Anterior cingulate cortex (tissue), 58 donors: ENCODE results near the gene KLHL14.

Source experiments
- DNase-seq, 58 donors: peaks; one replicate each; lab custom pipeline; 2025; lab: John Stamatoyannopoulos, UW

Gene KLHL14

DNA sequence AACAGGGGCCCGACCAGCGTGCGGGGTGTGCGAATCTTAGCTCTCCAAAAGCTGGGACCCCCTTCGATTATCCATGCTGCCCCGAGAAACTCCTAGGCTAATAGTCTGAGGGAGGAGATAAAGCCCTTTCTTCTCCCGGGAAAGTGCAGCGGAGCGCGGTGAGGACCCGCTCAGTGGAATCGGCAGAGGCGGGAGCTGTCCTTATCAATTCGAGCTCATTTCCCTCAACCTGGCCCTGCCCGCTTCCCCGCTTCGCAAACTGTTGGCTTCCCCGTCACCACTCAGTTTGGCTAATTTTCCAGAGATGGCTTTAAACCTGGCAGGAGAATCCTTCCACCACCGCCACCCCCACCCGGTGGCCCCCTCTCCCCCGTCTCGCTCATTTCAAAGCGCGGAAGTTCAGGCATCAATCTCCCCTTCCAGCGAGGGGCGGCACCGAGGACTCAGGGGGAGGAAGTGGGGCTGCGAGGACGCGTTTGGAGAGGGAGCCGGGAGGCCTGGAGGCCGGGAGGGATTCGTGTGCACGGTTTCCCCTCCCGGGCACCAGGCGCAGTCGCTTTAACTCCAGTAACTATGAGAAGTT, 1.6 kb downstream of the KLHL14 start:
- DNase-seq = no peak

DNA sequence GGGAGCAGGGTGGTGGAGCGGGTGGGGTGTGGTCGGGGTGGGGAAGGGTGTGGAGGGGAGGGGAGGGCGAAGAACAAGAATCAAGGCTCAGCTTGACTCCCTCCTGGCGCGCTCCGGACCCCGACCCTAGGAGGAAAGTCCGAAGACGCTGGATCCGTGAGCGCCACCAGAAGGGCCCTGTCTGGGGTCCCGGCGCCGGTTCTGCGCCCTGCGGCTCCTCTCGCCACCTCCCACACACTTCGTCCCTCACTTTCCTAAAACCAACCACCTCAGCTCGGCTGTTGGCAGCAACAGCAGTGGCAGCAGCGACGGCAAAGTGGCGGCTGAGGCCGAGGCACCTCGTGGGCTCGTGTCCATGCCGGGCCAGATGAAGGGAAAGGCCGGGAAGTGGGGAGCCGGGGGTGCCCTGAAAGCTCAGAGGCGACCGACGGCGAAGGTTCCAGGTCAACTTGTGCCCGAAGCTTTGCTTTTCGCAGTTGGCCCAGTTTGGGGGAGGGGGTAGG, 2.1 kb downstream of the KLHL14 start:
- DNase-seq = no peak

DNA sequence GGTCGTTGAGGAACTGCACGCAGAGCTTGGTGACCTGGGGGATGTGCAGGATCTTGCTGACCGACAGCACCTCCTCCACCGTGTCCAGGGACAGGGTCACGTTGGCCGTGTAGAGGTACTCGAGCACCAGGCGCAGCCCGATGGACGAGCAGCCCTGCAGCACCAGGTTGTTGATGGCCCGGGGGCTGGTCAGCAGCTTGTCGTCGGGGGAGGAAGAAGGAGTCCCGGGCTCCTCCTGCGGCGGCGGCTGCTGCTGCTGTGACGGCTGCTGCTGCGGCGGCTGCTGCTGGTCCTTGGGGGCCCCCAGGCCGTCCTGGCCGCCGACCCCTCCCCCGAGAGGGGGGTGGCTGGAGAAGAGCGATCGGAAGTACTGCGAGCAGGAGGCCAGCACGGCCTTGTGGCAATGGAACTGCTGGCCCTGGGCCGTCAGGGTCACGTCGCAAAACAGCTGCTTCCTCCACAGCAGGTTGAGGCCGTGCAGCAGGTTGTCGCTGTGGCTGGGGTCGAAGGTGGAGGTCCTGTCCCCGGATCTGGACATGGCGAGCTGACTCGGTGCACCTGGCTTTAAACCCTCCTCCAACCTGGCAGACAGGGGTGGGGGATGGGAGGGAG, 2.7 kb downstream of the KLHL14 start:
- DNase-seq = no peak

DNA sequence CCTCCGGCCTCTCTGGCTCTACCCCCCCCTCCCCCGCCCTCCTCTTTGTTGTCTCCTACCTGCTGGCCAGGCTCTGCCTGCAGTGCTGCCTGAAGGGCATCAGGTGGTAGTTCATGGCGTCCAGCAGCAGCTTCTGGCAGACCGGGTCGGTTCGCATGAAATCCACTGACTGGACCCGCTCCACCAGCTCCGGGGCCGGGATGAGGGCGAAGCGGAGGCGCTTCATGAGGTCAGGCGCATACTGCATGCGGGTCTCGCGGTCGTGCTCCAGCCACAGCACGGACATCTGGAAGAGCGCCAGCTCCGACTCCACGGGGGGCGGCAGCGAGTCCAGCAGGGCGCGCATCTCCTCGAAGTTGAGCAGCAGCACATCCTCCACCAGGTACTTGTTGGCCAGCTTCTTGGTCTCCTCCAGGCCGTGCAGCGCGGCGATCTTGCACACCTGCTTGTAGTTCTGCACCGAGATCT, 3.2 kb downstream of the KLHL14 start:
- DNase-seq = no peak

DNA sequence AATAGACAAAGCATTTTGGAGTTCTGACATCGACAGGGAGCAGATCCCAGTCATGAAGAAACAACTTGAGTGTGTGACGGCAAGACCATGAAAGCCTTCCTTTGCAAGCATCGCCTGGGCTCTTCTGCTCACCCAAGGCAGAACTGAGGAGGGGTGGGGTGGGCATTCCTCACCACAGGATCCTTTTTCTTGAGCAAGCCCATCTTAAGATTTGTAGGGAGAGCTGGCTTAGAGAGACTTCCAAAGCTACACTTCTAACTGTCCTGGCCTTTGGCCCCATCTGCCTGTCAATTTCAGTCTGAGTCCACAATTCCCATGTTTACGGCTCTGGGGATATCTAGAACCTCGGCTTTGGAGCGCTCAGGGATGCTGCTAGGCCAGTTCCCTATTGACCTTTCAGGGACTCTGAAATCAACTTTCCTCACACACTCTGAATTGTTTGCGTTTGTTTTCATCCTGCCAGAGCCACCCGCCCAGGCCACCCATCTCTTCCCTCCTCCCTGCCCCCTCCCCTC, 3.7 kb downstream of the KLHL14 start:
- DNase-seq = no peak

DNA sequence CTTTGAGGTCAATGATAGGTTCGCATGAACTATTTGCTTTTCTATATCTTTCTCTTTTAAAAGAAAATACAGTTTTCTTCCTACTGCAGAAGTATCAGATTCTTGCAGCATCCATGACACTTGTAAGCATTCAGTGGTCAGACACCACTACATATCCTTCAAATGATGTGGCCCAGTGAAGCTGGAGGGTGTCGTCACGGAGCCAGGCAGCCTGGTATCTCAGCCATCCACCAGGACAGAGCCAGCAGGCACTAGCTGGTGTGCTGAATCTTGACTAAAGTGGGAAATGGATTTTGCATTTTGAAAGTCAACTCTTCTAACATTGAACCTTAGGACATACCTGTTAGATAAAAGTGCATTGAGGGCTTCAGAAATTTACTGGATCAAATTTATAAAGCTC, 5.4 kb downstream of the KLHL14 start:
- no peak for DNase-seq

DNA sequence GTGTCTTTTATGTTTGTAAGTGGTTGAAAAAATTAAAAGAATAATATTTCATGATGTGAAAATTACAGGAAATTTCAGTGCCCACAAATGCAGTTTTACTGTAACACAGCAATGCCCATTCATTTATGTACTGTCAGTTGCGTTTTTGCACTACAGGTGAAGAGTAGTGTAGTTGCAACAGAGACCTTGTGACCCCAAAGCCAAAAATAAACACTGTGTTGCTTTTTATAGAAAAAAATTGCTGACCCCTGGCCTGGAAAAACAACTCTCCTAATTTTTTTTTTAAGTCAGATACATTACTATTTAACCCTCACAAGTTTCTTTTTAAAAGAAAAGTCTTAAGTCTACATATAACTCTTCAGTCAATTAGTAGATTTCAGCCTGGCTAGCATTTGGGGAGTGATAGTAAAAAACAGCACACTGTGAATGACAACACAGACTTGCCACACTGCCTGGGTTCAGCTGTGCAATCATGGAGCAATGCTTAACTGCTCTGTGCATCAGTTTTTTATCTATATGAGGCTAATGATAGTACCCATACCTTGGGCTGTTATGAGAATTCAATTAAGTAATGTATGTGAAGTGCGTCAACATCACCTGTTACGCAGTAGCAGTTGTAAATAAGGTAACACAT, 8.1 kb downstream of the KLHL14 start:
- DNase-seq = no peak

DNA sequence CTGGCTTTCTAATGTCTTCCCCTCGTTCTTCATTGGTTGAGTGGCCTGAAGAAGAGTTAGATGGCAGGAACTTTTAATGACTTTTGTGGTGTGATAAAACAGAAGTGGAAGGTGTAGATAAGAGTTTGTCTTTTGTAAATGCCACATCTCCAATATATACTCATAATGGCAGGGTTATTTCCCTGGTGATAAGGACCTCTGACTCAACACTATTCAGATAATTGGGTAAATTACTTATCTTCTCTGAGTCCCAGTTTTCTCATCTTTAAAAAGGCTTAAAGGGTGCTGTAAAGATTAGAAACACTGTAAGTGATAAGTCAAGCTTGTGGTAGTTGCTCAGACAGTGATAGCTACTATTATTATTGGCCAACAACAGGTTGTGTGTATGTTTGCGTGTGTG, 9.5 kb downstream of the KLHL14 start:
- DNase-seq = no peak

DNA sequence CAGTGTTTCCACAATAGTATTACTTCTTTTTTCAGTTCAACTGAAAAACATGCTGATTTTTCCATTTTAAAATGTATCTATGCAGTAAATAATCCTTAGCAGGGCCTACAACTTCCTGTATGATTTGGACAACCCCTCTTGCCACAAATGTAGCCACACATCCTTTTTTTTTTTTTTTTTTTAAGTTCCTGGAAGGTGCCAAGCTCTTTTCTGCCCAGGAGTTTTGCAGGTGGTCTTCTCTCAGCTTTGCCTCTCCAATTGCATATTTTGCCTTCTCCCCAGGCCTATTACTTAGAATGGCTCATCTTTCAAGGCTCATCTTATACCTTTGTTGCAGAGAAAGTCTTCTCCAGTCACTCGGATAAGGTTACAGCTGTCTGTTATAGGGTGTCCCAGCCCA, 11.6 kb downstream of the KLHL14 start:
- DNase-seq = no peak

DNA sequence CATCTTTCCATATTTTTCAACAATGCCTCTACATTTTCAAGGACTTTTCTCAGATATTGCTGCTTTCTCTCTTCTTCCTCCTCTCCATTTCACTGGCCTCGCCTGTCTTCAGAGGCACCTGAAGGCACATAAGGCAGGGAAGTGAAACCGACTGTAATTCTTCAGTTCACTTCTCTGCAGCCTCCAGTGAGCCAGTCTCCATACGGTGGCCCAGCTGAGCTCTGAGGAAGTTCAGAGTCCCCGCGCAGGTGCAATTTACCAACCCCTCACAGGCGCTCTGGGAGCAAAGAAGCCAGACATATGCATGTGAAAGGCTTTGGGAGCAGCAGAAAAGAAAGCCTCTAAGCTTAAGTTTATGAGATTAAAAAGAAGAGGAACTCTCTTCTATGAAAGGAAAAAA, 12.4 kb downstream of the KLHL14 start:
- no peak for DNase-seq

DNA sequence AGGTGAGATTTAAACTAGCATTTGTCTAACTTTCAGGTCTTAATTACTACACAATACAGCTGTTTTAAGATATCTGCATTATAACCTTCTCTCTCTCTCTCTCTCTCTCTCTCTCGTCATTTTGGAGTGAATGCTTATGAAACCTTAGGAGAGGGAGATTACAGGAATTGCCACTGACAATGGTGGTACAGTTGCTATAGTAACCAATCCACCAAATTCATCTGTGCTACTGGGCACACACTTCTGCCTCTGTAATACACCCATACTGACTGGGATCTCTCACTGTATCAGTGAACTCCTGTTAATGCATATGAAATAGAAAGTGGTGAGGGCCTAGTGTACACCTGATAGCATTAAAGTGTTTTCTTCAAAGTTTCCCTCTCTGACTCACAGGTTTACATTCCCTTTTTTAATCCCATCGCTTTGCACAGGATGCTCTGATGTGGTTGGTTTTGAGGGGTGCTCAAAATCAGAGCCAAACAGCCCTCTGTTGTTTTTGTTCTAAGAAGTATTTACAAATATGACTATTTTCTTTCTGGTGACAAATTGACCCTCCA, 13.1 kb downstream of the KLHL14 start:
- DNase-seq = no peak

DNA sequence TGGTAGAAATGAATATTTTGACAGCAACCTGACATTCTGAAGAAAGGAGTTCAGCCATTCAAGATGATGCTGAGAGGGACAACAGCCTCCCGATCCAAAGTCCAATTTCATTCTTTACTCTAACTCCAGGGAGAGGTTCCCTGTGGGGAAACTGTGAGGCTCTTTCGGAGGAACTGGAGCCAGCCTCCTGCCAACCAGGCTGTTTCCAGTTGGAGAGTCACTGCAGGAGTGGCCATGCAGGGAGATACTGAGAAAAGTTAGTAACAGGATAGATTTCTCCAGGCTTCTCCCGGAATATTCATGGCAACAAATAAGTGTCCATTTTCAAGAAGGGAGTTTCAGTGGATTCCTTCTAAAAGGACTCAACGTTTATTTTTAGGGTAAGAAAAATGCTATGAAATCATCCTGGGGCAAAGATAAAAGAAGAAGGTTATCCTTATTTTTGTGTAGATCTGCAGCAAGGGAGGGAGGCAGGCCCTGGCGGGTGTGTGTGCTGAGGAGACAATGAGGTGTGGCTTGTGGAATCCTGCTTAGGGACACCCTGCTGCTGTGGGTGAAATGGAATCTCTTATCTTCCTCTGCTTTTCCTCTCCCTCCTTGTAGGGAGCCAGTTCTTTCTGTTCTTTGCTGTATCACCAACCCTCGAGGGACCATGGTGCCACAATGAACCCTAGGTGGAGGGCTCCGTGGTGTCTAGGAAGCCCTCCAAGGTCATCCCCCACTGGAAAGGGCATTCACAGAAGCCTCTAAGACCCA, 18.1 kb downstream of the KLHL14 start:
- DNase-seq = no peak

DNA sequence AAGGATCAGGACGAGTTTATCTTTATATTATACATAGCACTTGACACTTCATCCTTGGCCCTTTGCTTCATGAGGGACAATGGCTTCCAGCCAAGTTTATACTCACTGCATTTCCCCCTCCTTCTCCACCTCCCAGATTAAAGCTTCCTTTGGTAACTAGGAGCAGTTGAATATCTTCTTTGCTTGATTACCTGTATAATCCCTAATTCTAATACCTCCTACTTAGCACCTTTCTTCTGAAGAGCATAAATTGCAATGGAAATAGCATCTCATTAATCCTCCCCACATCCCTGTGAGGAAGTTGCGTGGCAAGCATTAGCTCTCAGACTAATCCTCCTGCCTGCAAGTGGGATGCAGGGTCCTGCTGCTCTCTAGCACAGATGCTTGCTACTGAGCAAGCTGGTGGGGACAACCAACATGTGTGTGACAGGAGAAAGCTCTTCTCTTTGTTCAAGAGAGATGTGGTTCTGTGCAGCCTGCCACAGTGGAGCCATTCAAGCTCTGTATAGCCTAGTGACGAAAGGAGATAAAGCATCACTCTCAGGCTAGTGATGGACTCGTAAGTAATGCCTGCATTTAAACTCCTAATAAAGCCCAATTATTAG, 19.1 kb downstream of the KLHL14 start:
- no peak for DNase-seq

DNA sequence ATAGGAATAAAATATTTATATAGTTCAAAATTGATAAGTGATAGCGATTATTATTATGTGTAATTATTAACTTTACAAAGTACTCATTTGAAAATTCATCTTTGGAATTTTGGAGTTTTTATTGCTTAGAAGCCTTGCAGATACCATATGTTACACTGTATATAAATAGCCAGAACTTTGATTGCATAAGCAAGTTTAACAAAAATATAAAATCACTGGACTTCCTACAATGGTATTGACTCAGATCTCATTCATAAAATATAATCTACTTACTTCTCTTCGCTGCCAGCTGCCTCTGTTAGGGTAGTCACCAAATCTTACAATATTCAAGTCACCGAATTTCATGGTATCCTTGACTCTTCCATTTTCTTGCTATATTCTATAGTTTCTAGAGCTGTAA, 22.5 kb downstream of the KLHL14 start:
- DNase-seq = no peak

DNA sequence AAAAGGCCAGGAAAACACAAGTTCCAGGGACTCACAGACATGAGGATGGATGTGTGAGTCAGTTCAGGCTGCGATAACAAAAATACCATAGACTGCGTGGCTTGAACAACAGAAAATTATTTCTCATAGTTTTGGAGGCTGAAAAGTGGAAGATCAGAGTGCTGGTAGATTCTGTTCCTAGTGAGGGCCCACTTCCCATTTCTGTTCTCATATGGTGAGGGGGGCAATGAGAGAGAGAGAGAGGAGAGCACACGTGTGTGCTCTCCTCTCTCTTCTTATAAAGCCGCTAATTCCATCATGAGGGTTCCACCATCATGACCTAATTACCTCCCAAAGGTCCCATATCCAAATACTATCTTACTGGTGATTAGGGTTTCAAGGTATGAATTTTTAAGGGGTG, 23.0 kb downstream of the KLHL14 start:
- DNase-seq = no peak

DNA sequence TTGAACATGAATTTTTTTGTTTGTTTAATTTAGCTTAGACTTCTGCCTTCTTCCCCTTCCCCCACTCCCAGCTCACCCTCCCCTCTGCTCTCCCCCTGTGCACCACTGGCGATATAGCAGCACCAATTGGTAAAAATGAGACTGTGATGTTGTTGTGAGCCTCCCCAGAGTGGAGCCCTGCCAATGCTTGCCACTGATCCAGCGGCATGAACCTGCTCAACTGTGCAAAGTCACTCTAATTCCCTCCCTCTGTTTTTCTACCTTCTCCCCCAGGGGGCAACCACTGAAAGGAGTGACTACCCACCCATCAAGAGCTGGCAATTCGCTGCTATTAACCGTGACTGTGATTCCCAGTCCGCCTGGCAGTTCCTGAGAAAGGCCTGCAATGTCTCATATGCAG, 30.2 kb downstream of the KLHL14 start:
- DNase-seq = no peak

DNA sequence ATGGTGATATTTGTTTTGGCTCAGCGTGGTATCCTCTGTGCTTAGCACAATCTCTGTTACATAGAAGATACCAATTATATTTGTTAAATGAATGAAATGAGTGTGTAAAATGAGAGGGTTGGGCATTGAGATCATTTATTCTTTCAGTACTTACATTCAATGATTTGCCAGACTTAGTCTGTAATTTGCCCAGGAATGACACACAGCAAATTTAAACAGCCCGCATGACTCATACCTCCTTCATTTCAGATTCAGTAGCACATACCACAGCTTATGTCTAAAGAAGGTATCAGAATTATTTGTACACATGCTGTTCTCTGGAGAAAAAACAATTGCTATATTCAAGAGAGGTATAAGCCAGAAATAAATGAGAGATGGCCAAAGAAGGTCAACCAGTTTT, 37.0 kb downstream of the KLHL14 start:
- DNase-seq = peak in 5 of 58 donors; percentile 1 to 30 (median 4)

DNA sequence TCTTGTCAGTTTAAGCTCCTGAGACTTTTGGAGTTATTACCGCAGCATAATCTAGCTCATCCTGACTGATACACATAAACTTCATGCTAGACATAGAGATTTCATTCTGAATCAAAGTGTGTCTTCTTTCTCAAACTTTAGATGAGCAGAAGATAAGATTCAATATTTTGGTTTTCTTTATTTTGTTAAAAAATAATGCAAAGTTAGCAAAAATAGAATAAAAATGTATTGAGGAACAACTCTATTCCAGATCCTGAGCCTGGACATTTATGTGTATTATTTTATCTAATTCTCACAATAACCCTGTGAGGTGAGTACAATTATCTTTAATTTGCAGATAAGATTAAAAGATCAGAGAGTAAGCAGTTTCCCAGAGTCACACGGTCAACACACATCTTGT, 38.4 kb downstream of the KLHL14 start:
- DNase-seq = no peak

DNA sequence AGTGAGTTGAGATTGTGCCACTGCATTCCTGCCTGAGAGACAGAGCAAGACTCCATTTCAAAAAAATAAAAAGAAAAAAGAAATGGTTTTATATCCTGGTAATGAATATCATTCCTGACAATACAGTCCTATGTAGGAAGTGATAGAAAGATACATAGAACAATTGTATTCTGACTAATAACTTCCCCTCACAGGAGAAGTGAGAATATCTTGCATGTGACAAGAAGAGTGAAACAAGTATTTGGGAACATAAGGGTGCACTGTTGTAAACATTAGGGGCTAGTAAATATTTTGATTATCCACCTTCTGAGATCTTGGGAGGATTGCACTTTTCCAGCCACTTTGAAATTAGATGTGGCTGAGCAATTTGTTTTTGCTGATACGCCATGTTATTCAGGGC, 40.7 kb downstream of the KLHL14 start:
- DNase-seq = no peak

DNA sequence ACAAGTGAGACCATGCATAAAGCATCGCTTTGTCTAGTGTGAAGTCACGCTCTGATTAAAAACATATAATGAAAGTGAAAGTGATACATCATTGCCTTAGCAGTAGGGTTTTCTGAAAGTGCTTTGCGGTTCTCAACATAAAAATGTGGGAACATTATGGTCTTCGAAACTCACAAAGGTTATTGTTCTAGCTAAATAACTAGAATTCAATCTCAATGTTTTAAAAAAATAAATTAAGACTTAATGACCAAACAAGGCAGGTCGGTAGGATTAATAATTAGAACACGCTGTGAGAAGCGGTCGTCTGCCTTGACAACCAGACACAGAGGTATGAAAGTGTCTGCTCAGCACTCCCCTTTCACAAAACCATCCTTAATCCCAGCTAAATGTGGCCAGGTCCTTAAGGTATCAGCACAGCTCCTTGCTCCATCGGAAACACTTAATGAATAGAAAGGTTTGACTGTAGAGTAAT, 42.2 kb downstream of the KLHL14 start:
- DNase-seq = no peak
